ENCODE data around the gene LIN52. TPM values are rescaled to one million over a fixed set of nuclear protein-coding genes. Genes with fewer than 3 reads are reported as not detected.

Gene LIN52
- total RNA-seq, 1 experiment from 2014 or later = 6.7 TPM

GRCh38 chr14:74179856-74180255, 95.1 kb downstream of the LIN52 start:
- ChIA-PET POLR2A (interaction anchor here (0.8 kb wide), 1 partner anchor 11 kb away, joined by 7 read pairs; no protein-coding TSS in a partner anchor), CTCF (no interaction called here)
- Histone ChIP-seq H3K4me1 (ENCODE audit: control insufficient read depth, insufficient read depth, low read length) (no peaks in the 10 kb centered on the region), H3K4me3 (ENCODE audit: low read depth in 2 of 2, low read length in 2 of 2) (no peak overlapping the region), H3K9me3 (ENCODE audit: control insufficient read depth, insufficient read depth, low read depth, low read length) (no peaks in the 10 kb centered on the region), H3K36me3 (ENCODE audit: control insufficient read depth, insufficient read depth, low read length) (no peaks in the 10 kb centered on the region), H3K27ac (ENCODE audit: low read length) (no peak overlapping the region), H3K27me3 (ENCODE audit: control insufficient read depth, insufficient read depth, low read length) (no peaks in the 10 kb centered on the region)
- ATAC-seq = no peak
- TF ChIP-seq CTCF (IDR thresholded peaks at IDR 0.05) = no peak
- TF ChIP-seq REST (IDR thresholded peaks at IDR 0.05; ENCODE audit: insufficient read depth in 1 of 2, low read depth in 2 of 2, low read length in 1 of 2) = no peak
- no peak for TF ChIP-seq TCF7L2 (IDR thresholded peaks at IDR 0.05; ENCODE audit: low read depth, low read length)
- TF ChIP-seq POLR2AphosphoS5 (IDR thresholded peaks at IDR 0.05; ENCODE audit: low read depth, low read length) = no peak
- no peak for TF ChIP-seq SIN3A (IDR thresholded peaks at IDR 0.05; ENCODE audit: borderline replicate concordance, insufficient read depth, low read depth, low read length)
- no peak for DNase-seq (ENCODE audit: low read depth, low spot score)
- in situ Hi-C loops (cut with HindIII; ENCODE audit: low pct_unique_long_range_greater_than_20kb, low sequenced_read_pairs) = no loop called here
- BruUV-seq (replicated peaks) = no TSS peak
- intact Hi-C loops (cut with micrococcal nuclease; ENCODE audit: unreplicated experiment) = no loop called here

- ATAC-seq = no peak
- Histone ChIP-seq H3K9me3 (ENCODE audit: control insufficient read depth, insufficient read depth, low read depth, low read length) (no peaks in the 10 kb centered on the region), H3K36me3 (ENCODE audit: control insufficient read depth, insufficient read depth, low read length) (no peaks in the 10 kb centered on the region), H3K27ac (ENCODE audit: low read length) (no peak overlapping the region), H3K4me1 (ENCODE audit: control insufficient read depth, insufficient read depth, low read length) (no peaks in the 10 kb centered on the region), H3K27me3 (ENCODE audit: control insufficient read depth, insufficient read depth, low read length) (no peaks in the 10 kb centered on the region), H3K4me3 (ENCODE audit: low read depth in 2 of 2, low read length in 2 of 2) (no peak overlapping the region)
- BruUV-seq (replicated peaks) = no TSS peak
- POLR2A ChIA-PET = interaction anchor here (0.6 kb wide), 1 partner anchor 11 kb away, joined by 7 read pairs; no protein-coding TSS in a partner anchor
- TF ChIP-seq TCF7L2 (IDR thresholded peaks at IDR 0.05; ENCODE audit: low read depth, low read length) = no peak
- TF ChIP-seq SIN3A (IDR thresholded peaks at IDR 0.05; ENCODE audit: borderline replicate concordance, insufficient read depth, low read depth, low read length) = no peak
- no peak for TF ChIP-seq CTCF (IDR thresholded peaks at IDR 0.05)
- no peak for TF ChIP-seq POLR2AphosphoS5 (IDR thresholded peaks at IDR 0.05; ENCODE audit: low read depth, low read length)
- no peak for TF ChIP-seq REST (IDR thresholded peaks at IDR 0.05; ENCODE audit: insufficient read depth in 1 of 2, low read depth in 2 of 2, low read length in 1 of 2)
- DNase-seq (ENCODE audit: low read depth, low spot score) = no peak
- CTCF ChIA-PET = interaction anchor here (0.6 kb wide), 1 partner anchor 37 kb away, joined by 8 read pairs; no protein-coding TSS in a partner anchor
- intact Hi-C loops (cut with micrococcal nuclease; ENCODE audit: unreplicated experiment) = no loop called here
- in situ Hi-C loops (cut with HindIII; ENCODE audit: low pct_unique_long_range_greater_than_20kb, low sequenced_read_pairs) = no loop called here
These were observed 106.3 kb downstream of the LIN52 start for GRCh38 chr14:74190927-74191575.

Data from Panc1 (cell line).